ENCODE data around the gene DTHD1.

DTHD1 gene

GRCh38 chr4:36281384-36282106, at the start of gene DTHD1:
Gene DTHD1 (plus strand): TSS chr4:36281616. CDS start chr4:36281759, 143 bp downstream.
- DNase-seq (ENCODE audit: low spot score) = no peak

GRCh38 chr4:36233567-36234266, 47.7 kb upstream of the DTHD1 start:
- no peak for DNase-seq (ENCODE audit: low spot score)

DNA sequence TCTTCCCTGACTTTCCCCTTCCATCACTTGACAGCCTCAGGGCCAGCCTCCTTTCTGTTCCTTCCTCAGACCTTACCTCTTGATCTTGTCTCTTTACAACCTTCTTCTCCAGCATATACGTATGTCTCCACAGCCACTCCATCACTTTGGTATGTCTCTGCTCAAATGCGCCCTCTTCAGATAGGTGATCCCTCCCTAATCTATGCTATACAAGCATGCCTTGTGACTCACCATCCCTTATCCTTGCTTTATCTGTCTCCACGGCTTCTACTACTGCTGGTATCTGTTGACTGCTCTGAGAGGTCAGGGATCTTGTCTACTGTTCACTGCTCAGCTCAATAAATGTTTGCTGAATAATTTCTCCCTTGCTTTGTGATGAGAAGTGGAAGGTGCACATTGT, 46.1 kb upstream of the DTHD1 start:
- no peak for DNase-seq (ENCODE audit: low spot score)

- no peak for DNase-seq (ENCODE audit: low spot score)
Observed at GRCh38 chr4:36236159-36236558, 45.3 kb upstream of the DTHD1 start.

- no peak for DNase-seq (ENCODE audit: low spot score)
Observed at GRCh38 chr4:36237366-36238313, 43.8 kb upstream of the DTHD1 start.

GRCh38 chr4:36241771-36242170, 39.6 kb upstream of the DTHD1 start:
- no peak for DNase-seq (ENCODE audit: low spot score)

GRCh38 chr4:36242629-36243354, 38.6 kb upstream of the DTHD1 start:
- DNase-seq (ENCODE audit: low spot score) = no peak

DNA sequence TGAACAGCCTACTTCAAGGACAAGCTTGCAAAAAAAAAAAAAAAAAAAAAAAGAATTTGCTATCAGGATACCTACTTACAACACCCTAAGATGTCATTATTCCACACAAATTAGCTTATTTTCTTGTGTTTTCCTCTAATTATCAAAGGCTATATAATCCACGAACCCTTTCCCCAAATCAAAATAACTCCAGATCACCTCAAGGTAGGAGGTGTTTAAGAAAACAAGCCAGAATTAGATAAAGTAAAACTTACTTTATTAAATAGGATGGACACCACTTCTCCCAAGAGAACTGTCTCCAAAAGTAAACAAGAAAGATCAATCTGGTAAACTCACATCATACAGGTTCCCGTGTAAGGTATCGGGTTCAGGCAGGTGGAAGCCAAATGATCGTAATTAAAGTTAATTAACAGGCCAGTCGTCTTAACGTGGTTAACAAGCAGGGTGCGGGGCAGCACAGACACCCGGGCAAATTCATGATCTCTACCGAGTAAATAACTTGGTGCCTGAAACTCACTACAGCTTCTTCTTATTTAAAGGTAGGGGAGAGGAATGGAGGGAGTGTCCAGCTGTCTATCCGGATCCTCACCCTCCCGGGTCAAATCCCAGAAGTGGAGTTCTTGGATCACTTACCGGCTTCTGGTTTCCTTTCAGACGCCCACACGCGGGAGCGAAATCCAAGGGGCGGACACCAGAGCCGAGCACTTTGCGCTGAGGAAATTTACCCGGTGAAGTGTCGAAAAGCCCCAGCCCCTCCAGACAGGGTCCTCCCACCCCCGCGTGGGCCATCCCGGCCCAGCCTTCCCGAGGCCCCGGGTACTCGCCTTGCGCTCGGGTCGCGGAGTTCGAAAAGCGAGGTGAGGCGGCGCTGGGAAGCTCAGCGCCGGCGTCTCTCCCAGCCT, 37.8 kb upstream of the DTHD1 start:
- peak; percentile 4 for DNase-seq (ENCODE audit: low spot score)

GRCh38 chr4:36244257-36245082, 36.9 kb upstream of the DTHD1 start, which contains the start of gene ARAP2:
Gene ARAP2 (minus strand): TSS chr4:36244514. CDS start chr4:36229486, 15,028 bp downstream.
- peak; percentile 5 for DNase-seq (ENCODE audit: low spot score)

DNA sequence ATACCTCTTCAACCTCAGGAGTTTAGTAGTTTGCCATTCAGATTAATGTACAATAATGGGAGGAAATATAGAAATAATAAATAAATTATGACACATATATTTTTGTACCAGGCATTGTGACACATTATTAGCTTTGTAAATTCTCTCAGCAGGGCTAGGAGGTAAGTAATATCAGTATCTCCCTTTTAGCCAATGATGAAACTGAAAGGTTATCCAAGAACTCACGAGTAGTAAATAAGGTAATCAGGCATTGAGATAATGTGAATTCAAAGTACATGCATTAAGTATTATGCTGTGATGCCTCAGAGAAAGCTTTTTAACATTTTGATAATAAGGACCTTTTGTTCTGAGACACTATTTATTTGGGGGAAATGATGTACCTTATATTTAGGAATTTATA, 31.8 kb upstream of the DTHD1 start:
- DNase-seq (ENCODE audit: low spot score) = no peak

- no peak for DNase-seq (ENCODE audit: low spot score)
Observed at GRCh38 chr4:36251983-36252382, 29.4 kb upstream of the DTHD1 start.

DNA sequence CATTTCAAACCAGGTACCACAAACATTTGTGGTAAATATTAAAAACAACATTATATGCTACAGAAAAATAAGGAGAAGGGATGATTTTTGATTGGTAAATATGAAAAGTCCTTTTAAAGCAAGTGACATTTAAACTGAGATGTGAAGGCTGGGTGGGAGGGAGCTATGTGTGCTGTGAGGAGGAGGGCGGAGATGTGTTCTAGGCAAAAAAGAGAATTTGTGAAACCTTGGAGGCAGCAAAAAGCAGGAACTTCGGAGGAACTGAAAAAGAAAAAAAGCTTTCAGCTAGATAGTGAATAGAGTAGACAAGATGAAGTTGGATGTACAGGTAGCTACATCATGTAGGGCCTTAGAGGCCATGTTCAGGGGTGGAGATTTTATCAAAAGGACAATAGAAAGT, 27.0 kb upstream of the DTHD1 start:
- no peak for DNase-seq (ENCODE audit: low spot score)

DNA sequence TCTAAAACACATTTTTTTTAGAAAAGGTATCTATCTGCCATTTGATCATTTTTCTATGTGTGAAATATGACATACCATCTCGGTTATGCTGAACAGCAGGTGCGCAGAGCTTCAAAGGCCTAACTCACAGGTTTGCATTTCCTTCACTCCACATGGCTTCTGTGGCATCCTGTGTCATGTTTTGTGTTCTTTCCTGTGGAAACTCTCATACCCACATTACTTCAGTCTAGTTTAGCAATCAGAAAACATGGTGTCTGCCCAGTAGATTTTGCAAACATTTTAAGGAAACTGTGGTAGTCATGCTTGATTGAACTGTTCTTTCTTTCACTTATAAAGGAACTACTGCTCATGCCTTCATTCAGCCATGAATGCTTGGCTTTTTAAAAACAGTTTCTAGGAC, 25.8 kb upstream of the DTHD1 start:
- no peak for DNase-seq (ENCODE audit: low spot score)

- DNase-seq (ENCODE audit: low spot score) = no peak
Observed at GRCh38 chr4:36256398-36256891, 25.0 kb upstream of the DTHD1 start.

GRCh38 chr4:36260731-36261130, 20.7 kb upstream of the DTHD1 start:
- DNase-seq (ENCODE audit: low spot score) = no peak

GRCh38 chr4:36264207-36264826, 17.1 kb upstream of the DTHD1 start:
- DNase-seq (ENCODE audit: low spot score) = no peak

DNA sequence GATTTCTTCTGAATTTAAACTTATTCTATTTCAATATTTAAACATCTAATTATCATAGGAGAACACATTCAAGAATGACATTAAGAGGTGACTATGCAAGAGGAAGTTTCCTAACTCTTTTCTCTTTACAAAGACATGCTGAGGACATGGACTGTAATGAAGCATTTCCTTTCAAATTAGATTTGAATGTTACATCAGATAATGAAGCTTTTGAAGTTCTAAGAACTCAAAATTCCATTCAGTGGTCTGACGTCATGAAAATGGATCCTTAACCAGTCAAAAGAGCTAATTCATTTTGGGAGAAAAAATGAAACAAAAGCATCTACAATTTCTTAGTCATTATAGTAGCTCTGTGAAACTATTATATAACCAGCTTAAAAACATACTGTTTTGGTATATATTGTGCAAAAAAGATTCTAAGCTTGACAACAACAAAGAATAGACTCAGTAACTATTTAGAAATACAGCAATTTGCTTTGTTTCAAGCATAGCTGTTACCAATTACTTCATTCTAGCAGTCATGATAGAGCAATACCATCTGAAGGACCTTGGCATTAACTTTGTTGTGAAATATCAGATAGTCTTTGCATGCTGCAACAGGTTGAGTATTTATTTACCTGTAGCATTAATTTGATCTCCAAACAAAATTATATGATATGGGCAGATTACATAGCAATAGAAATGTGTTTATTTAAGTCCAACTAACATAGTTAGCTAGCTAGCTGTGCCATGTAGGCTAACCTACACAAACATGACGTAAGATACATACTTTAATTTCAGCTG, 13.7 kb upstream of the DTHD1 start:
- DNase-seq (ENCODE audit: low spot score) = no peak

DNA sequence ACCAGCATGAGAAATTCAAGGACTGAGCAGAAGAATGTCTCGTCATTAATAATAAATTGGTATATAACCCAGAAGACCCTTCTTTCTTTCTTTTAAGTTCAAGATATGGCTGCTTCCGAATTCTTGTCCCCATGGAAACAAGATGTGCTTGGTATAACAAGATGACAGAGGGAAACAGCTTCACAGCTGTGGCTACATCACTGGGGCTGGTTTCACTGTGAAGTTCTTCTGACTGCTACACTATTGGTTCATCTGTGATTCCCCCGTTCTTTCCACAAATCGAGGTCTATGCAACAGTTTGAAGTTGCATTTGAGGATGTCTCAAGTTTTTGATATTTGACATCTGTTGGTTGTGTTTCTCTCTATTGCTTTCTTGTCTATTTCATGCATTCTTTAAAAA, 12.3 kb upstream of the DTHD1 start:
- DNase-seq (ENCODE audit: low spot score) = no peak

Data from hepatic stellate cell (primary cell).